NCI-H526 treated with DMSO at 0.1 percent for 48 hours (cell line): Measurements from ENCODE around the gene PRRT1.
A peak's percentile ranks its signal among the peaks of the same experiment; 100 is the strongest.

ENCODE experiments used
- DNase-seq: peaks from one replicate; lab custom pipeline; 2025; lab: John Stamatoyannopoulos, UW

The PRRT1 gene

GRCh38 chr6:32174416-32174815 lies 22.7 kb upstream of the PRRT1 start:
- DNase-seq: no peak

- DNase-seq: no peak
Measured at GRCh38 chr6:32173051-32173727, 21.4 kb upstream of the PRRT1 start.

GRCh38 chr6:32171234-32171633 lies 19.5 kb upstream of the PRRT1 start:
- DNase-seq: no peak

GRCh38 chr6:32170294-32170693 lies 18.6 kb upstream of the PRRT1 start:
- no peak for DNase-seq

- no peak for DNase-seq
Measured at GRCh38 chr6:32168807-32169591, 17.3 kb upstream of the PRRT1 start.

- no peak for DNase-seq
Measured at GRCh38 chr6:32168350-32168749, 16.6 kb upstream of the PRRT1 start.

GRCh38 chr6:32167761-32168262 lies 16.1 kb upstream of the PRRT1 start:
- DNase-seq: no peak

- no peak for DNase-seq
Measured at GRCh38 chr6:32167154-32167760, 15.5 kb upstream of the PRRT1 start.

GRCh38 chr6:32166411-32167061 lies 14.8 kb upstream of the PRRT1 start:
- no peak for DNase-seq

GRCh38 chr6:32164295-32164694 lies 12.6 kb upstream of the PRRT1 start, which contains the start of gene EGFL8:
EGFL8 (plus strand) TSS chr6:32164595; CDS start chr6:32166166, 1,571 bp downstream.
- no peak for DNase-seq

GRCh38 chr6:32163559-32164258 lies 12.0 kb upstream of the PRRT1 start:
- DNase-seq: no peak

- no peak for DNase-seq
Measured at GRCh38 chr6:32158052-32158451, 6.3 kb upstream of the PRRT1 start.

- no peak for DNase-seq
Measured at GRCh38 chr6:32156891-32157290, 5.2 kb upstream of the PRRT1 start.

- peak; percentile 55 for DNase-seq
Measured at GRCh38 chr6:32154514-32155161, 2.9 kb upstream of the PRRT1 start.

GRCh38 chr6:32153564-32154513 lies 2.1 kb upstream of the PRRT1 start, which contains the start of gene PPT2:
PPT2 (plus strand) TSS chr6:32154141; CDS start chr6:32154595, 454 bp downstream.
- peak; percentile 89 for DNase-seq

GRCh38 chr6:32152769-32153563 lies 1.2 kb upstream of the PRRT1 start:
- DNase-seq: no peak

GRCh38 chr6:32151181-32151862 lies 417 bp downstream of the PRRT1 start:
- DNase-seq: no peak
